H9 (cell line): Measurements from ENCODE around the gene HUS1. TPM values are rescaled to one million over a fixed set of nuclear protein-coding genes. Genes with fewer than 3 reads are reported as not detected.
"Not testable (repeated sequence)": the region's sequence is repeated elsewhere in the genome, so short reads cannot be mapped to it uniquely, and the experiment has no call there.

Experiments used
- DNase-seq: peaks from one replicate; pipeline ENCODE4 v3.0.0-alpha.2; 2017
- H2AFZ ChIP-seq: one replicate; pipeline ENCODE4 v1.6.1; 2013; ENCODE audit warnings: mild to moderate bottlenecking, low read length, control low read depth, moderate library complexity
- H2AK5ac ChIP-seq: 2 replicates; pipeline ENCODE4 v1.6.1; 2013; ENCODE audit warnings: low read length, control low read depth, mixed read lengths; ENCODE audit not compliant: insufficient read length
- H2BK120ac ChIP-seq: one replicate; pipeline ENCODE4 v1.6.1; 2013; ENCODE audit warnings: low read depth, mild to moderate bottlenecking, low read length, control low read depth, inconsistent platforms; ENCODE audit not compliant: poor library complexity, severe bottlenecking
- H2BK12ac ChIP-seq: 2 replicates; pipeline ENCODE4 v1.6.1; 2013; ENCODE audit warnings: low read length, control low read depth, mixed read lengths, low read depth; ENCODE audit not compliant: insufficient read length
- H2BK15ac ChIP-seq: 2 replicates; pipeline ENCODE4 v1.6.1; 2013; ENCODE audit warnings: low read depth, low read length, control low read depth
- H2BK20ac ChIP-seq: one replicate; pipeline ENCODE4 v1.6.1; 2013; ENCODE audit warnings: low read depth, mild to moderate bottlenecking, low read length, control low read depth, inconsistent platforms; ENCODE audit not compliant: poor library complexity, severe bottlenecking
- H2BK5ac ChIP-seq: 2 replicates; pipeline ENCODE4 v1.6.1; 2013; ENCODE audit warnings: low read length, control low read depth, mixed read lengths; ENCODE audit not compliant: insufficient read length
- H3K14ac ChIP-seq: 2 replicates; pipeline ENCODE4 v1.6.1; 2013; ENCODE audit warnings: low read length, control low read depth; ENCODE audit not compliant: insufficient read depth
- H3K18ac ChIP-seq: 2 replicates; pipeline ENCODE4 v1.6.1; 2013; ENCODE audit warnings: low read depth, mild to moderate bottlenecking, mixed read lengths, low read length, control low read depth; ENCODE audit not compliant: insufficient read length
- H3K23ac ChIP-seq: 2 replicates; pipeline ENCODE4 v1.6.1; 2013; ENCODE audit warnings: low read length, control low read depth, mixed read lengths, low read depth; ENCODE audit not compliant: insufficient read length
- H3K23me2 ChIP-seq: 2 replicates; pipeline ENCODE4 v1.6.1; 2013; ENCODE audit warnings: low read depth, mild to moderate bottlenecking, mixed read lengths, low read length, control low read depth; ENCODE audit not compliant: insufficient read length, poor library complexity, severe bottlenecking
- H3K27ac ChIP-seq: 2 replicates; pipeline ENCODE4 v1.5.1; 2013; ENCODE audit warnings: low read length, control low read depth, mixed read lengths, low read depth; ENCODE audit not compliant: insufficient read length
- H3K27me3 ChIP-seq: 2 replicates; pipeline ENCODE4 v1.6.1; 2013; ENCODE audit warnings: low read length, control low read depth, inconsistent platforms; ENCODE audit not compliant: insufficient read depth
- H3K4ac ChIP-seq: 2 replicates; pipeline ENCODE4 v1.6.1; 2013; ENCODE audit warnings: low read depth, mild to moderate bottlenecking, control low read depth, inconsistent platforms, low read length, moderate library complexity
- H3K4me1 ChIP-seq: 2 replicates; pipeline ENCODE4 v1.6.1; 2013; ENCODE audit warnings: low read length, control low read depth, inconsistent platforms; ENCODE audit not compliant: insufficient read depth
- H3K4me2 ChIP-seq: 2 replicates; pipeline ENCODE4 v1.6.1; 2013; ENCODE audit warnings: low read length, control low read depth, mixed read lengths; ENCODE audit not compliant: insufficient read length, insufficient read depth
- H3K56ac ChIP-seq: 2 replicates; pipeline ENCODE4 v1.6.1; 2013; ENCODE audit warnings: low read depth, mild to moderate bottlenecking, mixed read lengths, low read length, control low read depth; ENCODE audit not compliant: insufficient read length
- H3K79me1 ChIP-seq: 2 replicates; pipeline ENCODE4 v1.6.1; 2013; ENCODE audit warnings: low read depth, mild to moderate bottlenecking, moderate library complexity, low read length, control low read depth, inconsistent platforms; ENCODE audit not compliant: insufficient read depth, poor library complexity, severe bottlenecking
- H3K79me2 ChIP-seq: 2 replicates; pipeline ENCODE4 v1.6.1; 2013; ENCODE audit warnings: low read length, control low read depth, inconsistent platforms; ENCODE audit not compliant: insufficient read depth
- H3K9ac ChIP-seq: 2 replicates; pipeline ENCODE4 v1.6.1; 2013; ENCODE audit warnings: low read length, control low read depth, mixed read lengths; ENCODE audit not compliant: insufficient read length; ENCODE audit errors: extremely low read depth
- H3K9me3 ChIP-seq: one replicate; pipeline ENCODE4 v1.6.1; 2013; ENCODE audit warnings: low read depth, low read length, inconsistent platforms; ENCODE audit not compliant: control insufficient read depth
- H3T11ph ChIP-seq: one replicate; pipeline ENCODE4 v1.6.1; 2013; ENCODE audit warnings: mild to moderate bottlenecking, low read length, control low read depth, inconsistent platforms
- H4K20me1 ChIP-seq: one replicate; pipeline ENCODE4 v1.6.1; 2013; ENCODE audit not compliant: control insufficient read depth, insufficient read length, insufficient read depth
- H4K5ac ChIP-seq: 2 replicates; pipeline ENCODE4 v1.6.1; 2013; ENCODE audit warnings: low read depth, mild to moderate bottlenecking, mixed read lengths, low read length, control low read depth; ENCODE audit not compliant: insufficient read length
- H4K8ac ChIP-seq: replicated peaks from 2 replicates; pipeline ENCODE4 v1.6.1; 2013; ENCODE audit warnings: low read length, control low read depth, mixed read lengths, low read depth; ENCODE audit not compliant: insufficient read length
- H4K91ac ChIP-seq: 2 replicates; pipeline ENCODE4 v1.6.1; 2013; ENCODE audit warnings: low read depth, mild to moderate bottlenecking, moderate library complexity, mixed read lengths, low read length, control low read depth; ENCODE audit not compliant: insufficient read length
- H3K27ac Mint-ChIP-seq, 3 experiments: 2 replicates in 2 of 3; 3 replicates in 1 of 3; pipeline ENCODE4 v1.8.0; 2020 to 2021; ENCODE audit warnings: mixed read lengths in 3 of 3, mild to moderate bottlenecking in 1 of 3, moderate library complexity in 1 of 3
- H3K27me3 Mint-ChIP-seq: 2 replicates; pipeline ENCODE4 v1.8.0; 2021; ENCODE audit warnings: low read depth, mild to moderate bottlenecking, moderate library complexity, mixed read lengths
- H3K36me3 Mint-ChIP-seq, 3 experiments: 2 replicates in 2 of 3; 3 replicates in 1 of 3; pipeline ENCODE4 v1.8.0; 2020 to 2021; ENCODE audit warnings: low read depth in 3 of 3, mixed read lengths in 3 of 3; ENCODE audit not compliant: insufficient read depth in 1 of 3
- H3K4me1 Mint-ChIP-seq, 2 experiments: 2 replicates each; pipeline ENCODE4 v1.8.0; 2020; ENCODE audit warnings: mixed read lengths in 2 of 2
- H3K4me3 Mint-ChIP-seq, 2 experiments: 2 replicates in 1 of 2; 3 replicates in 1 of 2; pipeline ENCODE4 v1.8.0; 2020 to 2021; ENCODE audit warnings: mild to moderate bottlenecking in 2 of 2, mixed read lengths in 2 of 2, moderate library complexity in 1 of 2
- H3K9me3 Mint-ChIP-seq, 2 experiments: 2 replicates in 1 of 2; 3 replicates in 1 of 2; pipeline ENCODE4 v1.8.0; 2020; ENCODE audit warnings: mild to moderate bottlenecking in 2 of 2, mixed read lengths in 2 of 2, moderate library complexity in 1 of 2
- CTCF ChIP-seq: fragments of 200-600 bp; sonication (generic); conservative IDR thresholded peaks from 3 replicates; pipeline ENCODE4 v1.8.0; 2021; ENCODE audit warnings: antibody characterized with exemption, mild to moderate bottlenecking
- WGBS: extraction: QIAGEN DNeasy Blood & Tissue Kit; methylation state at CpG from one replicate; pipeline ENCODE4 v1.1.7; 2013; ENCODE audit warnings: missing lambda C conversion rate, low lambda C conversion rate, mixed read lengths; ENCODE audit not compliant: insufficient read length; ENCODE audit errors: extremely low coverage; 5-methylcytosine and 5-hydroxymethylcytosine counted together
- total RNA-seq: library from RNA; stranded (reverse); gene quantifications from 2 replicates; pipeline ENCODE4 v1.2.1, GENCODE V29; 2021

Gene HUS1
- total RNA-seq, 1 experiment from 2014 or later, result 43.1 TPM

- H3K27ac ChIP-seq, result no peak overlapping the region
- no peaks in the 10 kb centered on the region for H3K79me2 ChIP-seq
- H2BK15ac ChIP-seq, result no peak overlapping the region
- peaks cover 6 to 13% of the 10 kb centered on the region in 2 experiments for H3K4me1 Mint-ChIP-seq
- no peak overlapping the region for H3K14ac ChIP-seq
- DNase-seq, result no peak
- no peak overlapping the region for H3K4me2 ChIP-seq
- no peaks in the 10 kb centered on the region for H3K23me2 ChIP-seq
- H3K56ac ChIP-seq, result no peak overlapping the region
- TF ChIP-seq CTCF, result no peak
- H3K36me3 Mint-ChIP-seq, result peaks cover 6 to 41% (median 10%) of the 10 kb centered on the region in 3 experiments
- H3K79me1 ChIP-seq, result no peaks in the 10 kb centered on the region
- no peak overlapping the region for H2AFZ ChIP-seq
- no peak overlapping the region for H3T11ph ChIP-seq
- no peak overlapping the region for H3K4me3 Mint-ChIP-seq
- H4K20me1 ChIP-seq, result no peaks in the 10 kb centered on the region
- no peak overlapping the region for H2BK120ac ChIP-seq
- H2BK20ac ChIP-seq, result no peak overlapping the region
- WGBS, result no CpG with 5 or more reads among the region's 2 CpGs
- no peak overlapping the region for H3K9ac ChIP-seq
- no peak overlapping the region for H3K23ac ChIP-seq
- no peak overlapping the region for H4K5ac ChIP-seq
- no peak overlapping the region for H2BK12ac ChIP-seq
- no peak overlapping the region for H3K4ac ChIP-seq
- H3K9me3 Mint-ChIP-seq, result peaks cover 22 to 32% of the 10 kb centered on the region in 2 experiments
- H3K27ac Mint-ChIP-seq, result no peak overlapping the region; a peak in 1 of 7 replicates
- no peak overlapping the region for H4K8ac ChIP-seq
- H3K4me1 ChIP-seq, result no peaks in the 10 kb centered on the region
- no peak overlapping the region for H3K18ac ChIP-seq
- no peak overlapping the region for H2AK5ac ChIP-seq
- no peak overlapping the region for H4K91ac ChIP-seq
- no peaks in the 10 kb centered on the region for H3K9me3 ChIP-seq
- H2BK5ac ChIP-seq, result no peak overlapping the region
- no peaks in the 10 kb centered on the region for H3K27me3 ChIP-seq
- H3K27me3 Mint-ChIP-seq, result no peaks in the 10 kb centered on the region
Measured at GRCh38 chr7:47924266-47924665, 55.1 kb downstream of the HUS1 start.

- H4K8ac ChIP-seq, H3K18ac ChIP-seq, H3K4me1 ChIP-seq, H3K27me3 Mint-ChIP-seq, H3K9me3 ChIP-seq, H2AK5ac ChIP-seq, H4K20me1 ChIP-seq, H3K23me2 ChIP-seq, H3K79me1 ChIP-seq, H3K4me2 ChIP-seq, H4K91ac ChIP-seq, H2BK12ac ChIP-seq, DNase-seq, H3K27me3 ChIP-seq, H3K4ac ChIP-seq, H3K27ac ChIP-seq, H3K56ac ChIP-seq, H2BK15ac ChIP-seq, H3K79me2 ChIP-seq, H3K14ac ChIP-seq, H3K23ac ChIP-seq, H2BK120ac ChIP-seq, H2BK20ac ChIP-seq, H4K5ac ChIP-seq, H3K27ac Mint-ChIP-seq, H2AFZ ChIP-seq, H2BK5ac ChIP-seq, H3T11ph ChIP-seq, H3K4me3 Mint-ChIP-seq, H3K9ac ChIP-seq: not testable (repeated sequence)
- peaks cover 22 to 32% of the 10 kb centered on the region in 2 experiments for H3K9me3 Mint-ChIP-seq
- H3K4me1 Mint-ChIP-seq, result peaks cover 12 to 19% of the 10 kb centered on the region in 2 experiments
- no CpG with 5 or more reads among the region's 8 CpGs for WGBS
- peaks cover 6 to 41% (median 10%) of the 10 kb centered on the region in 3 experiments for H3K36me3 Mint-ChIP-seq
Measured at GRCh38 chr7:47923081-47923875, 56.1 kb downstream of the HUS1 start.
